Stimulated activated CD8-positive, alpha-beta memory T cell treated with anti-CD3 and anti-CD28 coated beads, Interleukin-12 subunit alpha, Interleukin-12 subunit beta, amount 100 ng/mL, for 1 hour (primary cell): ENCODE results near the gene TERT.

Experiments used
- DNase-seq: peaks from one replicate; pipeline ENCODE4 v3.0.0-alpha.2; 2020; ENCODE audit warnings: low read depth

TERT gene

GRCh38 chr5:1318659-1319251 lies 23.9 kb upstream of the TERT start:
- no peak for DNase-seq

- no peak for DNase-seq
Observed at GRCh38 chr5:1317921-1318565, 23.2 kb upstream of the TERT start.

GRCh38 chr5:1316588-1317340 lies 21.9 kb upstream of the TERT start:
- DNase-seq = no peak

GRCh38 chr5:1315709-1316587 lies 21.1 kb upstream of the TERT start:
- peak; percentile 24 for DNase-seq

- no peak for DNase-seq
Observed at GRCh38 chr5:1315018-1315708, 20.3 kb upstream of the TERT start.

- DNase-seq = no peak
Observed at GRCh38 chr5:1314564-1314982, 19.7 kb upstream of the TERT start.

GRCh38 chr5:1312993-1313833 lies 18.3 kb upstream of the TERT start:
- DNase-seq = peak; percentile 16

- no peak for DNase-seq
Observed at GRCh38 chr5:1312206-1312605, 17.3 kb upstream of the TERT start.

- no peak for DNase-seq
Observed at GRCh38 chr5:1311439-1312055, 16.7 kb upstream of the TERT start.

- DNase-seq = no peak
Observed at GRCh38 chr5:1310118-1310517, 15.2 kb upstream of the TERT start.

GRCh38 chr5:1304033-1304432 lies 9.2 kb upstream of the TERT start:
- DNase-seq = no peak

- no peak for DNase-seq
Observed at GRCh38 chr5:1302258-1302657, 7.4 kb upstream of the TERT start.

- DNase-seq = no peak
Observed at GRCh38 chr5:1300581-1301083, 5.8 kb upstream of the TERT start.

- no peak for DNase-seq
Observed at GRCh38 chr5:1299961-1300360, 5.1 kb upstream of the TERT start.

GRCh38 chr5:1299511-1299850 lies 4.6 kb upstream of the TERT start:
- no peak for DNase-seq

- DNase-seq = no peak
Observed at GRCh38 chr5:1298723-1299510, 4.0 kb upstream of the TERT start.

- DNase-seq = no peak
Observed at GRCh38 chr5:1298067-1298551, 3.2 kb upstream of the TERT start.

GRCh38 chr5:1297243-1297642 lies 2.4 kb upstream of the TERT start:
- no peak for DNase-seq

- DNase-seq = no peak
Observed at GRCh38 chr5:1295650-1296037, 776 bp upstream of the TERT start.
